ENCODE data around the gene TXNRD1. TPM values are rescaled to one million over a fixed set of nuclear protein-coding genes. Genes with fewer than 3 reads are reported as not detected.

Gene TXNRD1
- total RNA-seq, 1 experiment from 2014 or later: 327 TPM

DNA sequence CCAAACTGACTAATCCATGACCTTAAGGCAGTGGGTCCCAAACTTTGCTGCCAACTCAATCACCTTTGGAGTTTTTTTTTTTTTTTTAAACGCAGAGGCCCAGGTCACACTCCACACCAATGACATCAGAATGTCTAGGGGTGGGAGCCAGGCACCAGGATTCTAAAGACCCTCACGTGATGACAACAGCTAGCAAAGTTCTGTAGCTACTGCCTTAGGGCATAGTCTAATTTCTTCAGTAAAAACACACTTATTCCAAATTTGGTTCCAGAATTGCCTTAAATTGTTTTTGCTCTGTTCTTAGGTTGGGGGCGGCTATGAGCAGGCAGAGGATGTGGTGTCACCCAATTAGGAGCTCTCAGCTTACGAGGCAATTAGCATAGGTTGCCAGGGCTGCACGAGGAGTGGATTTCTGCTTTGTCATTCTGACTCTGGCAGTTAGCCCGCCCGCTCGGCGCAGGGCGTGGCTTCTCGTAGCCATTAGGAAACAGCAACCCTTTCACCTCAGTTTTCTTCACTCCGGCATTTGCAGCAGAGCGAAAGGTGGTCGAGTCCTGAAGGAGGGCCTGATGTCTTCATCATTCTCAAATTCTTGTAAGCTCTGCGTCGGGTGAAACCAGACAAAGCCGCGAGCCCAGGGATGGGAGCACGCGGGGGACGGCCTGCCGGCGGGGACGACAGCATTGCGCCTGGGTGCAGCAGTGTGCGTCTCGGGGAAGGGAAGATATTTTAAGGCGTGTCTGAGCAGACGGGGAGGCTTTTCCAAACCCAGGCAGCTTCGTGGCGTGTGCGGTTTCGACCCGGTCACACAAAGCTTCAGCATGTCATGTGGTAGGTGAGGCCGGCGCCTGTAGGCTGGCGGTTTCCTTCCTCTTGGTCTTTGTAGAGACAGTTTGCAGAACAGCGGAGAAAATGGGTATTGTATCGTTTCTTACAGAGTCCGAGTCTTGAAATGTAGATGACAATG, 71.2 kb downstream of the TXNRD1 start (continued):
- TF ChIP-seq RAD21 (IDR thresholded peaks at IDR 0.05; ENCODE audit: low read depth): 0 out of 2 replicates have a peak, but pooled peaks have one; percentile 25
- peak; percentile 58 for TF ChIP-seq YY1 (IDR thresholded peaks at IDR 0.05; ENCODE audit: extremely low read depth, insufficient replicate concordance, low read depth, low read length)
- peak; percentile 23; the same call in 1 of the 2 replicates for TF ChIP-seq ZFX (IDR thresholded peaks at IDR 0.05)
- TF ChIP-seq SIN3A (IDR thresholded peaks at IDR 0.05; ENCODE audit: low read depth): peak; percentile 98
- TF ChIP-seq, protein P1, sequence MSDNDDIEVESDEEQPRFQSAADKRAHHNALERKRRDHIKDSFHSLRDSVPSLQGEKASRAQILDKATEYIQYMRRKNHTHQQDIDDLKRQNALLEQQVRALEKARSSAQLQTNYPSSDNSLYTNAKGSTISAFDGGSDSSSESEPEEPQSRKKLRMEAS (IDR thresholded peaks at IDR 0.05): peak; percentile 87; the same call in 1 of the 2 replicates
- TF ChIP-seq ELF1 (IDR thresholded peaks at IDR 0.05; ENCODE audit: borderline replicate concordance, low read depth): no peak

DNA sequence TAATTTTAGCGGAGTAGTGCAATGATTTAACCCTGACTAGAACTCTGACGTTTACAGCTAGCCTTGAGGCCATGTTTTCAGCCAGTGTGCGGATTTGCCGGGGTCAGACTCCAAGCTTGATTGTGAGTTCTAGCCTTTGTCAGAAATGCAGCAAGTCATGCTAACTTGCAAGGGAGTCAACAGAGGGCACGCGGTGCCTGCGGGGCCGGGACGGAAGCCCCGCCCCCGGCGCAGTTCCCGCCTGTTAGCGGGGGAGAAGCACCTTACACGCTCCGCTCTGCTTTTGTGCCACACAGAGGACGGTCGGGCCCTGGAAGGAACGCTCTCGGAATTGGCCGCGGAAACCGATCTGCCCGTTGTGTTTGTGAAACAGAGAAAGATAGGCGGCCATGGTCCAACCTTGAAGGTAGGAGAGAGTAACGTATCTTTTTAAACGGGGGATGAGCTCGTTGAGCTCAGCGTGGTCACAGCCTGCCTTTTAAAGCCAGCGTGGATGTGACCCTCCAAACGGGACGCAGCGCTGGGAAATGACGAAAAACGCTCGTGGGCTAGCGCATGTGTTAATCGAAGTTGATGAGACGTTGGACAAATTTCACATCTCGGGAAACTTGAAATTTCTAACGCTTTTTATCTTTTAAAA, 73.2 kb downstream of the TXNRD1 start:
- H3K4me3 ChIP-seq (replicated peaks in 1 of 2; ENCODE audit: low read depth in 1 of 2, low read length in 2 of 2): peak overlapping the region; percentile 92 to 93
- CTCF ChIA-PET: interaction anchor here (1.1 kb wide), 1 partner anchor 68 kb away, joined by 4 read pairs; no protein-coding TSS in a partner anchor
- BruUV-seq (replicated peaks): no TSS peak
- no peaks in the 10 kb centered on the region for H3K9me2 ChIP-seq (ENCODE audit: insufficient read depth)
- RAD21 ChIA-PET (ENCODE audit: low non-redundant PET in 1 of 2, low total read pairs in 2 of 2, uncharacterized antibody in 2 of 2, unreplicated experiment in 2 of 2): no interaction called here
- peaks cover 70% of the 10 kb centered on the region for H3K79me2 ChIP-seq (ENCODE audit: insufficient read depth, low read length)
- H3K36me3 ChIP-seq (ENCODE audit: control insufficient read depth in 1 of 2, insufficient read depth in 2 of 2, low read length in 2 of 2): peaks cover 17 to 43% of the 10 kb centered on the region in 2 experiments
- peak; percentile 73 for DNase-seq (ENCODE audit: low read depth, low spot score)
- no peaks in the 10 kb centered on the region for H3K27me3 ChIP-seq (ENCODE audit: insufficient read depth, low read length)
- H3K4me2 ChIP-seq (ENCODE audit: low read length): peak overlapping the region; percentile 93
- peak overlapping the region; percentile 96 for H3K27ac ChIP-seq (ENCODE audit: low read depth, low read length)
- H2AFZ ChIP-seq (ENCODE audit: low read depth, low read length, poor library complexity, severe bottlenecking): no peak overlapping the region
- peaks cover 13% of the 10 kb centered on the region; the same call in 1 of the 2 replicates for H4K20me1 ChIP-seq (ENCODE audit: insufficient read depth)
- no peaks in the 10 kb centered on the region for H3K9me3 ChIP-seq (ENCODE audit: control insufficient read depth in 1 of 2, insufficient read depth in 1 of 2, low read depth in 1 of 2, low read length in 2 of 2)
- intact Hi-C loops (cut with micrococcal nuclease): no loop called here
- peak; percentile 61 for ATAC-seq
- POLR2A ChIA-PET: interaction anchor here (0.8 to 4.0 kb wide), 10 partner anchors 7 to 151 kb away, joined by 3 to 80 read pairs (median 7); partner anchors contain the start of gene NFYB
- H3K9ac ChIP-seq (ENCODE audit: low read length): peak overlapping the region; percentile 96
- H3K4me1 ChIP-seq (ENCODE audit: control insufficient read depth in 1 of 2, insufficient read depth in 2 of 2, low read length in 2 of 2): peaks cover 28 to 72% of the 10 kb centered on the region in 2 experiments
- TF ChIP-seq, protein P1 (IDR thresholded peaks at IDR 0.05): peak; percentile 94
- peak; percentile 80 for TF ChIP-seq POLR2A (IDR thresholded peaks at IDR 0.05; ENCODE audit: borderline replicate concordance, extremely low read depth, insufficient read depth, insufficient read length)
- TF ChIP-seq SP1 (IDR thresholded peaks at IDR 0.05; ENCODE audit: low read depth): peak; percentile 38
- TF ChIP-seq SRF (IDR thresholded peaks at IDR 0.05; ENCODE audit: low read depth): 0 out of 2 replicates have a peak, but pooled peaks have one; percentile 44
- peak; percentile 59; the same call in 1 of the 2 replicates for TF ChIP-seq EGR1 (IDR thresholded peaks at IDR 0.05; ENCODE audit: low read depth)
- peak; percentile 78 for TF ChIP-seq POLR2AphosphoS5 (IDR thresholded peaks at IDR 0.05; ENCODE audit: low read depth, low read length)
- TF ChIP-seq FOSL1 (IDR thresholded peaks at IDR 0.05; ENCODE audit: low read depth): no peak
- no peak for TF ChIP-seq YY1 (IDR thresholded peaks at IDR 0.05; ENCODE audit: extremely low read depth, insufficient replicate concordance, low read depth, low read length)
- TF ChIP-seq SIN3A (IDR thresholded peaks at IDR 0.05; ENCODE audit: low read depth): peak; percentile 87
- TF ChIP-seq CEBPB (IDR thresholded peaks at IDR 0.05; ENCODE audit: low read depth): 0 out of 2 replicates have a peak, but pooled peaks have one; percentile 28
- peak; percentile 36 for TF ChIP-seq RAD21 (IDR thresholded peaks at IDR 0.05; ENCODE audit: low read depth)
- TF ChIP-seq ZNF274 (IDR thresholded peaks at IDR 0.05; ENCODE audit: low read depth, low read length): no peak
- TF ChIP-seq ZFX (IDR thresholded peaks at IDR 0.05): no peak
- peak; percentile 84 for TF ChIP-seq CBX3 (IDR thresholded peaks at IDR 0.05; ENCODE audit: low read depth)
- TF ChIP-seq JUND (IDR thresholded peaks at IDR 0.05): 0 out of 2 replicates have a peak, but pooled peaks have one; percentile 24
- peak; percentile 39 for TF ChIP-seq TCF7L2 (IDR thresholded peaks at IDR 0.05; ENCODE audit: borderline replicate concordance, extremely low read depth, insufficient read depth, insufficient read length)
- TF ChIP-seq, protein P2, sequence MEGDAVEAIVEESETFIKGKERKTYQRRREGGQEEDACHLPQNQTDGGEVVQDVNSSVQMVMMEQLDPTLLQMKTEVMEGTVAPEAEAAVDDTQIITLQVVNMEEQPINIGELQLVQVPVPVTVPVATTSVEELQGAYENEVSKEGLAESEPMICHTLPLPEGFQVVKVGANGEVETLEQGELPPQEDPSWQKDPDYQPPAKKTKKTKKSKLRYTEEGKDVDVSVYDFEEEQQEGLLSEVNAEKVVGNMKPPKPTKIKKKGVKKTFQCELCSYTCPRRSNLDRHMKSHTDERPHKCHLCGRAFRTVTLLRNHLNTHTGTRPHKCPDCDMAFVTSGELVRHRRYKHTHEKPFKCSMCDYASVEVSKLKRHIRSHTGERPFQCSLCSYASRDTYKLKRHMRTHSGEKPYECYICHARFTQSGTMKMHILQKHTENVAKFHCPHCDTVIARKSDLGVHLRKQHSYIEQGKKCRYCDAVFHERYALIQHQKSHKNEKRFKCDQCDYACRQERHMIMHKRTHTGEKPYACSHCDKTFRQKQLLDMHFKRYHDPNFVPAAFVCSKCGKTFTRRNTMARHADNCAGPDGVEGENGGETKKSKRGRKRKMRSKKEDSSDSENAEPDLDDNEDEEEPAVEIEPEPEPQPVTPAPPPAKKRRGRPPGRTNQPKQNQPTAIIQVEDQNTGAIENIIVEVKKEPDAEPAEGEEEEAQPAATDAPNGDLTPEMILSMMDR (IDR thresholded peaks at IDR 0.05 in 2 of 3, conservative IDR thresholded peaks at IDR 0.05 in 1 of 3; ENCODE audit: borderline replicate concordance in 1 of 3, insufficient read depth in 1 of 3, low read depth in 2 of 3, low read length in 2 of 3): no peak
